SK-N-SH treated with all-trans-retinoic acid at 6 μM for 48 hours (cell line): ENCODE data around the gene PPP2R2C.

Source experiments
- BACH2 ChIP-seq: fragments of 250-450 bp; sonication (Bioruptor Pico); IDR thresholded peaks from 2 replicates; pipeline ENCODE4 v1.9.0; 2021; ENCODE audit warnings: mild to moderate bottlenecking, borderline replicate concordance
- CREB5 ChIP-seq: fragments of 250-450 bp; sonication (Bioruptor Pico); IDR thresholded peaks from 2 replicates; pipeline ENCODE4 v1.5.1; 2020; ENCODE audit warnings: low read depth, mild to moderate bottlenecking, moderate library complexity
- GLIS3 ChIP-seq: fragments of 250-450 bp; sonication (Bioruptor Pico); IDR thresholded peaks from 2 replicates; pipeline ENCODE4 v1.5.0; 2020; ENCODE audit warnings: mild to moderate bottlenecking, moderate library complexity
- TF ChIP-seq, protein P1 (sequence below): fragments of 250-450 bp; sonication (Bioruptor Pico); IDR thresholded peaks from 2 replicates; pipeline ENCODE4 v1.8.0; 2020; ENCODE audit warnings: mild to moderate bottlenecking, moderate library complexity, borderline replicate concordance

- TF ChIP-seq GLIS3 (CRISPR knock-in tag) (no peak), CREB5 (no peak), BACH2 (CRISPR knock-in tag) (no peak)
- TF ChIP-seq, protein P1, sequence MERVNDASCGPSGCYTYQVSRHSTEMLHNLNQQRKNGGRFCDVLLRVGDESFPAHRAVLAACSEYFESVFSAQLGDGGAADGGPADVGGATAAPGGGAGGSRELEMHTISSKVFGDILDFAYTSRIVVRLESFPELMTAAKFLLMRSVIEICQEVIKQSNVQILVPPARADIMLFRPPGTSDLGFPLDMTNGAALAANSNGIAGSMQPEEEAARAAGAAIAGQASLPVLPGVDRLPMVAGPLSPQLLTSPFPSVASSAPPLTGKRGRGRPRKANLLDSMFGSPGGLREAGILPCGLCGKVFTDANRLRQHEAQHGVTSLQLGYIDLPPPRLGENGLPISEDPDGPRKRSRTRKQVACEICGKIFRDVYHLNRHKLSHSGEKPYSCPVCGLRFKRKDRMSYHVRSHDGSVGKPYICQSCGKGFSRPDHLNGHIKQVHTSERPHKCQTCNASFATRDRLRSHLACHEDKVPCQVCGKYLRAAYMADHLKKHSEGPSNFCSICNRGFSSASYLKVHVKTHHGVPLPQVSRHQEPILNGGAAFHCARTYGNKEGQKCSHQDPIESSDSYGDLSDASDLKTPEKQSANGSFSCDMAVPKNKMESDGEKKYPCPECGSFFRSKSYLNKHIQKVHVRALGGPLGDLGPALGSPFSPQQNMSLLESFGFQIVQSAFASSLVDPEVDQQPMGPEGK (CRISPR knock-in tag) = no peak
Measured at GRCh38 chr4:6287017-6287788, 185.2 kb downstream of the PPP2R2C start.
